B cell (primary cell): ENCODE data around the gene ZNF365. TPM values are rescaled to one million over a fixed set of nuclear protein-coding genes. Genes with fewer than 3 reads are reported as not detected.

Experiments used
- polyA plus RNA-seq: library from polyadenylated mRNA; depleted of rRNA; stranded (reverse); fragments of >200 nt; gene quantifications from 2 replicates; pipeline ENCODE4 v1.2.3, GENCODE V29; 2012
- small RNA-seq: library from RNA; depleted of rRNA; stranded (forward); fragments of <200 nt; gene quantifications from one replicate; pipeline ENCODE3, GENCODE V24; 2012; ENCODE audit warnings: low replicate concordance, low read depth; ENCODE audit not compliant: insufficient read length
- total RNA-seq, 2 donors: library from RNA; stranded (reverse); fragments of 120-200 nt in 1 of 2; gene quantifications; 1 replicate in 1 of 2; 2 replicates in 1 of 2; pipeline versions ENCODE4 v1.2.3 to v1.2.4, GENCODE V29; 2013 to 2022

ZNF365 gene
- total and polyA plus RNA-seq, 2 donors (not counting 1 experiment from before 2014, with no cell fraction given) = 0.06 to 0.34 TPM

Small RNAs within 50 kb of the gene (small RNA-seq; reads per million reads assigned to genes)
- gene RN7SL591P = not detected

Other genes starting within 250 kb of the ZNF365 start
- 0.22 and 0.53 TPM in 2 replicates for gene RTKN2, start 105.5 kb upstream of the ZNF365 start, total RNA-seq
- gene RTKN2, start 105.5 kb upstream of the ZNF365 start, polyA plus RNA-seq = 0.07 and 0.48 TPM in 2 replicates